ENCODE results near the gene C15orf39.
A peak's percentile ranks its signal among the peaks of the same experiment; 100 is the strongest.

The C15orf39 gene

DNA sequence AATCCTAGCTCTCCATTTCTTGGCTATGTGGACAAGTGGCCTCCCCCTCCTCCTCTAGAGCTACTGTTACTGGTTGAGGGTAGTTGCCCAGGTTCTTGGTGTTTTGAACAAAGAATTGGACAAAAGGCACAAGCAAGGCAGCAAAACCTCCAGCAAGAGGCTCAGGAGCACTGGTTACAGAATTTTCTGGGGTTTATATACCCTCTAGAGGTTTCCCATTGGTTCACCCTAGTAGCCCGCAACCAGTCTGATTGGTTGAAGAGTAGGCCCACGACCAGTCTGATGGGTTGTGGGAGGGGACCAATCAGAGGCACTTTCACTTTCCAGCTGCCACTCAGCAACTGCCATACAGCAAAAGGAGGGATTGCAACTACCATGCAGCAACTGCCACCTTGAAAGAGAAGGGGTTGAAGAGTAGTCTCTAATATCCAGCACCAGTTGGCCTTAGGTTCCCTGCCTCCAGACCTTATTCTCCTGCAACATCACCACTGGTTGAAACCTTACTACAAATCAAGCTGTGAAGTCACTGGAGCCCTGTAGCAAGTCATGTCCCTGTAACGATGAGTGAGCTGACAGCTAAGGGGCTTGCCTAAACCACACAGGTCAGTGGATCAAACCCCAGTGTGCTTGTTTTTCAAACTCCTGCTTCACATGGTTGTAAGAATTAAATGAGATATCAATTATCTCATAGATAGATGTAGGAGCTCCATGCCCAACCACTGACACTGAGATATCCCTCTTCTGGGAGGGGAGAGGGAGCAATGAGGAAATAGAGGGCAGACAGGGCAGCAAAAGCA is 2.9 kb upstream of the C15orf39 start:
- peak; percentile 90 for DNase-seq

DNA sequence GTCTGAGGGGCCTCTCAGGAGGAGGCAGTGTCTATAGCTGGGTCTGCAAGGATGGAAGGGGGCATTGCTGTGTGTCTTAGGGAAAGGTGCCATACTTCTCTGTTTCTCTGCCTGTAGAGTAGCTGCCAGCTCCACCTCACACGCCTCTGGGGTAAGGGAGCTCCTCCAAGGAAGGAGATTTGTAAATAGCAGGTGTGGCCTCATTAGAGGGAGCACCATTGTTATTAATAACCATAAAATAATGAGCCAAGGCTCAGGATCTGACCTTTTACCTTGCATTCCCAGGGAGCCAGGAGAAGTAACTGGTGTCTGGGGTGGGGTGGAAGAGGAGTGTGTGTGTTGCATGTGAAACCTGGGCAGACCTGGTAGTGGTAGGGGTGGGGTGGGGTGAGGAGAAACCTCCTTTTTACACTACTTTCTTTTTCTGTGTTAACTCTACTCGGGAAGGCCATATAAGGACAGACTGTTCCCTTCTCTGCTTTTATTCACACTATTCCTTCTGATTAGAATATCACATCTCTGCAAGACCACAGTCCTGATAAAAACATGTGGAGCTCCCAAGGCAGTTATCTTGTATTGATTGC is 2.2 kb upstream of the C15orf39 start:
- no peak for DNase-seq

DNA sequence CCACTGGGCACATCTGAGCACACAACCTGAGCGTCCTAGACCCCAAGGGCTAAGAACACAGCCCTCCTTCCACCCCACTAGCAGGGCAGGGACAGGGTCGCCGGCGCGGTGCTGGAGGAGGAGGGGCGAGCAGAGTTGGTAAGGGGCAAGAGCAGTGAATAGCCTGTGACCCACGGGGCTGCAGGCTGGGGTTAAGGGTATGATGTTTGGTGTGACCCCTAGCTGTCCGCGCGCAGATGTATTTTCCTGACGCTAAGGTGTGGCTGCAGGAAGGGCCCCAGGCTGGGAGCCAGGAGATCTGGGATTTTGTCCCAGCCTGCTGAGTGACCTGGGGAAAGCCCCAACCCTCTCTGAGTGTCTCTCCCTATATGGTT is 1.3 kb upstream of the C15orf39 start:
- no peak for DNase-seq

DNA sequence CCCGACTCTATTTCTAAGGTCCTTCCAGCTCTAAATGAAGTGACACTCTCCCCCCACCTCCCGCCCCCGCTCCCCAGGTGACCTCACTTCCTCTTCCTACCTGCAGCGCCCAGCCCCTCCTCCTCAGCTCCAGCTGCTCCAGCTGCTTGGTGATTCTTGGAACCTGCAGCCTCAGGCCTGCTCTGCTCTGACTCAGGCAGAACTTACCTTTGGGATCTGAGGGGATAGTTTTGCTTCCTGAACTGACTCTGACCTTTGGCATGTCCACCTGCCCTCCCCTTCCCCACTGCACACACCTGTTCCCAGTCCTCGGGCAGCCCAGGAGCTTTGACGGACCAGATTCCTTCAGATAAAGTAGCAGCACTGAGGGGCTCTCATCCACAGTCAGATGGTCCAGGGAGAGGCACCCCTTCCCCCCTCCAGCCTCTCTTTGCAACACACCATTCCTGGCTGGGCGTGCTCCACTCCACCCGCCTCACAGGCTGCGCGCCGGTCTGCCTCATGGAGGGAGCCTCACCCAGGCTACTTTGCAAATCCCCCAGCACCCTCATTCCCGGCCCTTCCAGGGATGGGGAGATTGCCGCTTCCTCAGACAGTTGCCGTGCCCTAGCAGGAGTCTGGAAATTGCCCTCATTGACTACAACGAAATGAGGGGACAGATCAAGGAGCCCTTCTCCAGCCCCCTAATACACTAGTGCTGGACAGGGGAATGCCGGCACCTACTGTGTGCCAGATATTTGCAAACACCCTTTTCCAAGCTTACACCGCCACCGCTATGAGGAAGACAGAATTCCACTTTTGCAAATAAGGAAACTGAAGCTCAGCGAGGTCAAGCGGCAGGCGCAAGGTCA is 692 bp upstream of the C15orf39 start:
- no peak for DNase-seq

DNA sequence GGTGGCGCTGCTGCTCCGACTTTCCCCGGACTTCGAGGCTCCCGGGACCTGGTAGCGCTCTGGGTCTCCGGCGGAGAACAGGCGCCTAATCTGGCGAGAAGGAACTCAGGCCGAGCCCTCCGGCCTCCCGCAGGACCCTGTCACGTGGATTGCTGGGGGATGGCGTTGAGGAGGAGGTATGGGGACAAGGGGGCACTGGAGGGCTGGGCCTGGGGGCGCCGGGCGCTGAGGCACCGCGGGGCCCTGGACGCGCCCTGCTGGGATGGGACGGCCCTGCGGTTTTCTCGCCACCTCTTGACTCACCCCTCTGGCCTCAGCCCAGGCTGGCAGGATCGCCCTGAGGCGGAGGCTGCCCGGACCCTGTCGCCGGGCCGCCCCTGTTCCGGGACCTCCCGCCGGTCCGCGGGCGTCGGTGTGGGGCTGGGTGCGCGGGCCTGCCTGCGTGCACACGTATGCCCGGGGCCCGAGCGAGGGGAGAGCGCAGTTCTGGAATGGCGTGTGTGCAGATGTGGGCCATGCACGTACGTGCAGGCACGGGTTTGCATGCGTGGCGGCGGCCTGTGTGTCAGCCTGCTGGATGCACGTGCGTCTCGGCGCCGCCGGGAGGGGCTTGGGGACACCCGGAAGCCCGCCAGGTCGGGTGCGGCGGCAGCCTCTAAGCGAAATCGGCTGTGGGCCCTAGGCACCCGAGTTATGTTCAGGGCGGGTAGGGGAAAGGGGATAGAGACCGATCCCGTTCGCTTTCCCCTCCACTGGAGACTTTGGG is 752 bp downstream of the C15orf39 start:
- DNase-seq: peak; percentile 91

DNA sequence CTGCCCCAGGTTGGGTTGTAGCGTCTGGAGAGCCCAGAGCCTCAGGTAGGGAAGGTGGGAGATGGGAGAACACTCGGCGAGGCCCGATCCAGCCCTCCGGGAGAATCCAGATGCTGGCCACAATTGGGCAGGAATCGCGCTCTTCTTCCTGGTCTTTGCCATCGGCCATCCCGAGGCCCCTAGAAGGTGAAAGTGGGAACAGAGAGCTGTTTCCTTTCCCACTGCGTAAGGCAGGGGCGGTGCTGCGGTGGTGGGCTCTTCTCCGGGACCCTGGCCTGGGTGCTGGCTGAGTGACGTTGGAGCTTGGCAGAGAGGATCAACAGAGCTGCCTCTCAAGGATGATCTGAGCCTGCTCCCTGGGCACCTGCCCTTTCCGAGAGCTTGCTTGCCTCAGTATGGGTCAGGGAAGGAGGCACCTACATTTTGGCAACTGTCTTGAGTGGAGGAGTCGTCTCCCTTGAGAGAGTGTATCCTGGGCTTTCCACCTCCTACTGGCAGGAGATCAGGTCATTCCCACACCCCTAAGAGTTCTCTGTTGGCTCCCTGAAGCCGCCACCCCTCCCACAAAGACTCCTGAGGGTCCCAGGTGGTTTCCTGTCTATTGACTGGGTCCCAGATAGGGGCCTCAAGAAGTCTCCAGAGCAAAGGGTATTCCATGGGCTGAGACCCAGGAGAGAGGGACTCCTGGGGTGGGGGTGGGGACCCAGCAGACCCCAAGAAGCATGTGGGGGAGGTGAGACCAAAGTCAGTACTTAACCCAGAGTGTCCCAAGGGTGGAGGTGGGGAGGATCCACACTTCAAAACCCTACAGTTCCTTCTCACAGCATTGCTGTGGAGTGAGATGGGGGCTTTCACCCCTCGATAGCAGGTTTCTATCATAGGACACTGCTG is 1.6 kb downstream of the C15orf39 start:
- no peak for DNase-seq

DNA sequence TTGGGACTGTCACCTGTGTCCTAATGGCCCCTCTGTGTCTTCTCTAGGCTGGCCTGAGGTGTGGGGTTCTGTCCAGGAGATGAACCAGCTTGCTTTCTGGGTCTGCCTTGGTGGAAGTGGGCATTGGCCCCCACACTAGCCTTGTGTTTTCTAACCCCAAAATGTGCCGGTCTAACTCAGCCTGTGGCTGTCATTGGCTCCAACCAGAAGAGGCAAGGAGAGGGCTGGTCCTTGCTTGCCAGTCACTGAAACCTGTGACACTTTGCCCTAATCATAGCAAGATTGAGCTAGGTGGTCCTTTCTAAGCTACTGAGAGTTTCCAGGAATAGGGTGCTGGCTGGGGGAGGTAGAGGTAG is 2.2 kb downstream of the C15orf39 start:
- DNase-seq: no peak

DNA sequence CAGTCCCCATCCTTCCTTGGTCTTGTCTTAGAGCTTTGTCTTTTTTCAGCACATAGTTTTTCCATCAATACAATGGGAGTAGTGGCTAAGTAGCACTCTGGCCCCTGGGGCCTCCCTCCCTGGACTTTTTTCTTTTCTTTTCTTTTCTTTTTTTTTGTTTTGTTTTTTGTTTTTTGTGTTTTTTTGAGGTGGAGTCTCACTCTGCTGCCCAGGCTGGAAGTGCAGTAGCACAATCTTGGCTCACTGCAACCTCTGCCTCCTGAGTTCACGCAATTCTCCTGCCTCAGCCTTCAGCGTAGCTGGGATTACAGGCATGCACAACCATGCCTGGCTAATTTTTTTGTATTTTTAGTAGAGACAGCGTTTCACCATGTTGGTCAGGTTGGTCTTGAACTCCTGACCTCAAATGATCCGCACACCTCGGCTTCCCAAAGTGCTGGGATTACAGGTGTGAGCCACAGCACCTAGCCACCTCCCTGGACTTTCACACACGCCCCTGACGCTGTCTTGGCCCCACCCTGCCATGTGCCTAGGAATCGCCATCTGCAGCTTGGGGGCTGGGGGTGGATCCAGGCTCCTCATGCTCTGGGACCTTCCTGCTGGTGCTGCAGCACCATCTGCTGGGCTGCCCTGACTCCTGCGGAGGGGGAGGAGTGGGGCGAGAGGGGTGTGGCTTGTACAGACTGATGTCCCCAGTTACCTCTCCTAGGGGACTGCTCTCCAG is 2.8 kb downstream of the C15orf39 start:
- peak; percentile 81 for DNase-seq

DNA sequence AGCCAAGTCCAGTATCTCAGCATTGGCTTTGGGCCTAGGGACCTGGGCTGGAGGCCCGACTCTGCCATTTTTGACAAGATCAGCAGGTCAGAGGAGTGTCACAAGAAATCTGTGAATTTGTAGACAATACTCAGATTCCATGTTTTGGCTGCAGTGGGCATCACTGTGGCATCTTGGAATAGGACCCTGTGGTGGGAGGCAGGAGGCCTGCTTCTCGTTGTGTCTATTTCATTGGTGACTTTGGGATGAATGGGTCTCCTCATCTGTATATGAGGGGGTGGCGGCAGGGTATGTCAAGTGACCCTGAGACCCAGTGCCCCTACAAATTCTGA is 3.3 kb downstream of the C15orf39 start:
- no peak for DNase-seq

DNA sequence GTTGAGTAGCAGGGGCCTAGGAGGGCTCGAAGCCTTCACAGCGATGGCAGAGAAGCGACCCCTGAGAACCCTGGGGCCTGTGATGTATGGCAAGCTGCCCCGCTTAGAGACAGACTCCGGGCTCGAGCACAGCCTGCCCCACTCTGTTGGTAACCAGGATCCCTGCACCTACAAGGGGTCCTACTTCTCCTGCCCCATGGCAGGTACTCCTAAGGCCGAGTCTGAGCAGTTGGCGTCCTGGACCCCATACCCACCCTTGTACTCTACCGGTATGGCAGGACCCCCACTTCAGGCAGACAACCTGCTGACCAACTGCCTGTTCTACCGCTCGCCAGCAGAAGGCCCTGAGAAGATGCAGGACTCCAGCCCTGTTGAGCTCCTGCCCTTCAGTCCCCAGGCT is 4.3 kb downstream of the C15orf39 start:
- no peak for DNase-seq

DNA sequence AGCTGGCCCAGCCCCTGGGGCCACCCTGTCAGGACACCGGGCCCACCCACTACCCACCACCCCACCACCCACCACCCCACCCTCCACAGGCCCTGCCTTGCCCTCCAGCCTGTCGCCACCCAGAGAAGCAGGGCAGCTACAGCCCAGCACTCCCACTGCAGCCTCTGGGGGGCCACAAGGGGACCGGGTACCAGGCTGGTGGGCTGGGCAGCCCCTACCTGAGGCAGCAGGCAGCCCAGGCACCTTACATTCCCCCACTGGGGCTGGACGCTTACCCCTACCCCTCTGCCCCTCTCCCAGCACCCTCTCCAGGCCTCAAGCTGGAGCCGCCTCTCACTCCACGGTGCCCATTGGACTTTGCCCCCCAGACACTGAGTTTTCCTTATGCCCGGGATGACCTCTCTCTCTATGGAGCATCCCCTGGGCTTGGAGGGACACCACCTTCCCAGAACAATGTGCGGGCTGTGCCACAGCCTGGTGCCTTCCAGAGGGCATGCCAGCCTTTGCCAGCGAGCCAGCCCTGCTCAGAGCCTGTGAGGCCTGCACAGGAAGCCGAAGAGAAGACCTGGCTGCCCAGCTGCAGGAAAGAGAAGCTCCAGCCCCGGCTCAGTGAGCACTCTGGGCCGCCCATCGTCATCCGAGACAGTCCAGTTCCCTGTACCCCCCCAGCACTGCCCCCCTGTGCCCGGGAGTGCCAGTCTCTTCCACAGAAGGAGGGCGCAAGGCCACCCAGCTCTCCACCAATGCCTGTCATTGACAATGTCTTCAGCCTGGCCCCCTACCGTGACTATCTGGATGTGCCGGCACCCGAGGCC is 5.3 kb downstream of the C15orf39 start:
- no peak for DNase-seq

DNA sequence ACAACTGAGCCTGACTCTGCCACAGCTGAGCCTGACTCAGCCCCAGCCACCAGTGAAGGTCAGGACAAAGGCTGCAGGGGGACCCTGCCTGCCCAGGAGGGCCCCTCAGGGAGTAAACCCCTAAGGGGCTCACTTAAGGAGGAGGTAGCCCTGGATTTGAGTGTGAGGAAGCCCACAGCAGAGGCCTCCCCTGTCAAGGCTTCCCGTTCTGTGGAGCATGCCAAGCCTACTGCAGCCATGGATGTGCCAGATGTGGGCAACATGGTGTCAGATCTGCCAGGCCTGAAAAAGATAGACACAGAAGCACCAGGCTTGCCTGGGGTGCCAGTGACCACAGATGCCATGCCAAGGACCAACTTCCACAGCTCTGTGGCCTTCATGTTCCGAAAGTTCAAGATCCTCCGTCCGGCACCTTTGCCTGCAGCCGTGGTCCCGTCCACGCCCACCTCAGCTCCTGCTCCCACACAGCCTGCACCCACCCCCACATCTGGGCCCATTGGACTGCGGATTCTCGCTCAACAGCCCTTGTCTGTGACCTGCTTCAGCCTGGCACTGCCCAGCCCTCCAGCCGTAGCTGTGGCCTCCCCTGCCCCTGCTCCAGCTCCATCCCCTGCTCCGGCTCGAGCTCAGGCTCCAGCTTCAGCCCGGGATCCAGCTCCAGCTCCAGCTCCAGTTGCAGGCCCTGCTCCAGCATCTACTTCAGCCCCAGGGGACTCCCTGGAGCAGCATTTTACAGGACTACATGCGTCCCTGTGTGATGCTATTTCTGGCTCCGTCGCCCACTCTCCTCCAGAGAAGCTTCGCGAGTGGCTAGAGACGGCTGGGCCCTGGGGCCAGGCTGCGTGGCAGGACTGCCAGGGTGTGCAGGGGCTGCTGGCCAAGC is 6.2 kb downstream of the C15orf39 start:
- no peak for DNase-seq

DNA sequence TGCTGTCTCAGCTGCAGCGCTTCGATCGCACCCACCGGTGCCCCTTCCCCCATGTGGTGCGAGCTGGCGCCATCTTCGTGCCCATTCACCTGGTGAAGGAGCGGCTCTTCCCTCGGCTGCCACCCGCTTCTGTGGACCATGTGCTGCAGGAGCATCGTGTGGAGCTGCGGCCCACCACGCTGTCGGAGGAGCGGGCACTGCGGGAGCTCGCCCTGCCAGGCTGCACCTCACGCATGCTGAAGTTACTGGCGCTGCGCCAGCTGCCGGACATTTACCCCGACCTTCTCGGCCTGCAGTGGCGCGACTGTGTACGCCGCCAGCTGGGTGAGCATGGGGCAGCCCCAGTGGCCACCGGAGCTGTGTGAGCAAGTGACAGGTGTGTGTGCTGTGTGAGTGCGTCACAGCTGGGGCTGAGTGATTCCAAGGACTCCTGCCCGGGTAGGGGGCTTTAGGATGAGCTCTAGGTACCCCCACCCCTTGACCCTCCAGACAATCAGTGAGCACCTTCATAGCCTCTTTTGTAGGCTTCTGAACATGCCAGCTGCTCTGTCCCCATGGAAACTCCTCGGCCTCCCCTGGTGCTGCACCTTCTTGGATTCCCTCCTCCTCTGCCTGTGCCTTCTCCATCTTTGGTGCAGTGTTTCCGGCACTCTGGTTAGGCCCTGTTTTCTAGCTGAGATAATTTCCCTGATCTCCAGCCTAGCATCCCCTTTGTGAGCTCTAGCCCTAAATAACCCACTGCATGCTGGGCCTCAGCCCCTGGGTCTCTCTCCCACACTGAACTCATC is 7.0 kb downstream of the C15orf39 start:
- DNase-seq: no peak

DNA sequence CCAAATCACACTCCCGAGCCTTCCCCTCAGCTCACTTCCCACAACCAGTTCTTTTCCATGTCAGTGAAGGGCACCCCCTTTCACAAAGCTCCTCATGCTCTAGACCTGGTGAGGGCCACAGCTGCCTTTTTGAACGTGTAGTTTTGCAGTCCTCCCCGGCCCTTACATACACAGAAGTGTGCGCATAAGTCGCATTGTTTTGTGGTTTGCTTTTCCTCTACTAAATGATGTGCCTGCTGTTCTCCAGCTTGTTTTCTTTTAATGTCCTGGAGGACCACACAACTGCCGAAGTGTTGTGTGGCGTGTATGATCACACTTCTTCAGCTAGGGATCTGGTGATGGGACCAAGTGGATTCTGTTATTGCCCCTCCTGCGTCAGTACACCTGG is 7.6 kb downstream of the C15orf39 start:
- DNase-seq: no peak

DNA sequence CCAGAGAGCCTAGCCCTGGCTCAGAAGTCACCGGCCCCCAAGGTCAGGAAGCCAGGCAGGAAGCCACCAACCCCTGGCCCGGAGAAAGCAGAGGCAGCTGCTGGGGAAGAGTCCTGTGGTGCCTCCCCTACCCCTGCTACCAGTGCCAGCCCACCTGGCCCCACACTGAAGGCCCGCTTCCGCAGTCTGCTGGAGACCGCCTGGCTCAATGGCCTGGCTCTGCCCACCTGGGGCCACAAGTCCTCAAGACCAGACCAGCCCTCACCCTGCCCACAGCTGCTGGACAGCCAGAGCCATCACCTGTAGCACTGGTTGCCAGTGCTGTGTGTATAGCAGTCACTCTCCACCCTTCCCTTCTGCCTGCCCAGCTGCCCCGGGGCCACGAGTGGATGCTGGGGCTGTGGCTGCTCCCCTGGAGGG is 9.1 kb downstream of the C15orf39 start:
- DNase-seq: no peak

DNA sequence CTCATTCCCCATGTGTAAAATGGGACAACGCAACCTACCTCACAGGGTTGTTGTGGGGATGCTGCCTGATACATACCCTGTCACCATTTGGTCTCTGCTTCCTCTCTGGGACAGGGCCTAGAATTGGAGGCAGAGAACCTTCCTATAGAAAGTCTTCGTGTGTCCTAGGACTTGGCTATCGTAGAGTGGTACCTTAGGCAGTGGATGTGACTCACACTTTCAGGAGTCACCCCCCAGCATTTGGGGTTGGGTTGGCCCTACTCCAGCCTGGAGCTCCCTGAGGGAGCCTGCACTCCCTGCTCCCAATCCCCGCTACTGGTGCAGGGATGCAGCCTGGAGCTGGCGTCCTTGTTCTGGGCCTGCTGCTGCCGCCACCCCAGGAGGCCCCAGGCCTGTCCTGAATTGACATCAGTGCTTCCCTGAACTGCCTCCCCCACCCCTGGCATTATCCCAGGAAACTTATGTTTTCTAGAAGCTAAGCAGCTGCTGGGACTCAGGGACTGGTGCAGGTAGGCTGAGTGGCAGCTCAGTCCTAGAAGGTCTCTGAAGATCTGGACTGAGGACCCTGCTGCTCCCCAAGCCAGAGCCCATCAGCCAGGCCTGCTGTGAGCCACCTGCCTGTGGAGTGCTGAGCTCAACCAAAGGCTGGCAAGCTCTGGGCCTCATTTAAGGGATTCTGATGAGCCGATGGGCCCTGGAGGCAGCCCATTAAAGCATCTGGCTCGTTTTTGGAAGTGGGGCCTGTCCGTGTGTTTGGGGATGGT is 9.9 kb downstream of the C15orf39 start:
- DNase-seq: no peak

DNA sequence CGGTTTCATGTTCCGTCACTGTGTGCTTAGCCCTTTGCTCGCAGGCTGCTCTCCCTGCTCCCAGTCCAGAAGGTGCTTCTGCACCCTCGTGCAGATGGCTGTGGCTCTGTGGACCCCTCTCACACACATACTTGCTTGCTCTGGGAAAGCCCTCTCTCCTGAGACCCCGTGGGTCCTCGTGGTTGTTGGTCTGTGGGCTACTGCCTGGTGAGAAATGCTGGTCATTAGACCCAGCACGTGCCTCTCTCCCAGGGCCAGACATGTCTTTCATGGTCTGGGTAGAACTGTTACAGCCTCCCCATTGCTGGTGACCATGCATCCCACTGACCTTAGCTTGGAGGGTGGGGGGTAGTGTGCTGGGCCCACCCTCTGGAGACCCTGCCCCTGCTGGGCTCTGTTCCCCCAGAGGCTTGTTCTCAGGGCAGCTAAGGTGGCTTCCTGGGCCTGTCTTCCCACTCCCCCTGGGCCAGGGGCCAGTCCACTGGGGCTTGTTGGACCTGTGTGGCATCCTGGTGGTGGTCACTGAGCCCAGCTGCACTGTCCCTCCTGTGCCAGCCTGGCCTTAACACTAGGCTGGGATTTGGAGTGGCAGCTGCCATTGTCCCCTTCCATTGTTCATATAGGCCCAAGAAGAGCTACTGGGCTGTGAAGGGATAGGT is 10.6 kb downstream of the C15orf39 start:
- DNase-seq: no peak

All from NK-92 treated with Interleukin-12 subunit alpha and Interleukin-12 subunit beta, amount 100 ng/mL, for 24 hours (cell line).